H9 (cell line): ENCODE data around the gene ATP6V0E1. TPM values are rescaled to one million over a fixed set of nuclear protein-coding genes. Genes with fewer than 3 reads are reported as not detected.

Source experiments
- DNase-seq: peaks from one replicate; pipeline ENCODE4 v3.0.0-alpha.2; 2017
- H2AFZ ChIP-seq: one replicate; pipeline ENCODE4 v1.6.1; 2013; ENCODE audit warnings: mild to moderate bottlenecking, low read length, control low read depth, moderate library complexity
- H2AK5ac ChIP-seq: 2 replicates; pipeline ENCODE4 v1.6.1; 2013; ENCODE audit warnings: low read length, control low read depth, mixed read lengths; ENCODE audit not compliant: insufficient read length
- H2BK120ac ChIP-seq: one replicate; pipeline ENCODE4 v1.6.1; 2013; ENCODE audit warnings: low read depth, mild to moderate bottlenecking, low read length, control low read depth, inconsistent platforms; ENCODE audit not compliant: poor library complexity, severe bottlenecking
- H2BK12ac ChIP-seq: 2 replicates; pipeline ENCODE4 v1.6.1; 2013; ENCODE audit warnings: low read length, control low read depth, mixed read lengths, low read depth; ENCODE audit not compliant: insufficient read length
- H2BK15ac ChIP-seq: 2 replicates; pipeline ENCODE4 v1.6.1; 2013; ENCODE audit warnings: low read depth, low read length, control low read depth
- H2BK20ac ChIP-seq: one replicate; pipeline ENCODE4 v1.6.1; 2013; ENCODE audit warnings: low read depth, mild to moderate bottlenecking, low read length, control low read depth, inconsistent platforms; ENCODE audit not compliant: poor library complexity, severe bottlenecking
- H2BK5ac ChIP-seq: 2 replicates; pipeline ENCODE4 v1.6.1; 2013; ENCODE audit warnings: low read length, control low read depth, mixed read lengths; ENCODE audit not compliant: insufficient read length
- H3K14ac ChIP-seq: 2 replicates; pipeline ENCODE4 v1.6.1; 2013; ENCODE audit warnings: low read length, control low read depth; ENCODE audit not compliant: insufficient read depth
- H3K18ac ChIP-seq: 2 replicates; pipeline ENCODE4 v1.6.1; 2013; ENCODE audit warnings: low read depth, mild to moderate bottlenecking, mixed read lengths, low read length, control low read depth; ENCODE audit not compliant: insufficient read length
- H3K23ac ChIP-seq: 2 replicates; pipeline ENCODE4 v1.6.1; 2013; ENCODE audit warnings: low read length, control low read depth, mixed read lengths, low read depth; ENCODE audit not compliant: insufficient read length
- H3K23me2 ChIP-seq: 2 replicates; pipeline ENCODE4 v1.6.1; 2013; ENCODE audit warnings: low read depth, mild to moderate bottlenecking, mixed read lengths, low read length, control low read depth; ENCODE audit not compliant: insufficient read length, poor library complexity, severe bottlenecking
- H3K27ac ChIP-seq: 2 replicates; pipeline ENCODE4 v1.5.1; 2013; ENCODE audit warnings: low read length, control low read depth, mixed read lengths, low read depth; ENCODE audit not compliant: insufficient read length
- H3K27me3 ChIP-seq: 2 replicates; pipeline ENCODE4 v1.6.1; 2013; ENCODE audit warnings: low read length, control low read depth, inconsistent platforms; ENCODE audit not compliant: insufficient read depth
- H3K4ac ChIP-seq: 2 replicates; pipeline ENCODE4 v1.6.1; 2013; ENCODE audit warnings: low read depth, mild to moderate bottlenecking, control low read depth, inconsistent platforms, low read length, moderate library complexity
- H3K4me1 ChIP-seq: 2 replicates; pipeline ENCODE4 v1.6.1; 2013; ENCODE audit warnings: low read length, control low read depth, inconsistent platforms; ENCODE audit not compliant: insufficient read depth
- H3K4me2 ChIP-seq: 2 replicates; pipeline ENCODE4 v1.6.1; 2013; ENCODE audit warnings: low read length, control low read depth, mixed read lengths; ENCODE audit not compliant: insufficient read length, insufficient read depth
- H3K56ac ChIP-seq: 2 replicates; pipeline ENCODE4 v1.6.1; 2013; ENCODE audit warnings: low read depth, mild to moderate bottlenecking, mixed read lengths, low read length, control low read depth; ENCODE audit not compliant: insufficient read length
- H3K79me1 ChIP-seq: 2 replicates; pipeline ENCODE4 v1.6.1; 2013; ENCODE audit warnings: low read depth, mild to moderate bottlenecking, moderate library complexity, low read length, control low read depth, inconsistent platforms; ENCODE audit not compliant: insufficient read depth, poor library complexity, severe bottlenecking
- H3K79me2 ChIP-seq: 2 replicates; pipeline ENCODE4 v1.6.1; 2013; ENCODE audit warnings: low read length, control low read depth, inconsistent platforms; ENCODE audit not compliant: insufficient read depth
- H3K9ac ChIP-seq: 2 replicates; pipeline ENCODE4 v1.6.1; 2013; ENCODE audit warnings: low read length, control low read depth, mixed read lengths; ENCODE audit not compliant: insufficient read length; ENCODE audit errors: extremely low read depth
- H3K9me3 ChIP-seq: one replicate; pipeline ENCODE4 v1.6.1; 2013; ENCODE audit warnings: low read depth, low read length, inconsistent platforms; ENCODE audit not compliant: control insufficient read depth
- H3T11ph ChIP-seq: one replicate; pipeline ENCODE4 v1.6.1; 2013; ENCODE audit warnings: mild to moderate bottlenecking, low read length, control low read depth, inconsistent platforms
- H4K20me1 ChIP-seq: one replicate; pipeline ENCODE4 v1.6.1; 2013; ENCODE audit not compliant: control insufficient read depth, insufficient read length, insufficient read depth
- H4K5ac ChIP-seq: 2 replicates; pipeline ENCODE4 v1.6.1; 2013; ENCODE audit warnings: low read depth, mild to moderate bottlenecking, mixed read lengths, low read length, control low read depth; ENCODE audit not compliant: insufficient read length
- H4K8ac ChIP-seq: replicated peaks from 2 replicates; pipeline ENCODE4 v1.6.1; 2013; ENCODE audit warnings: low read length, control low read depth, mixed read lengths, low read depth; ENCODE audit not compliant: insufficient read length
- H4K91ac ChIP-seq: 2 replicates; pipeline ENCODE4 v1.6.1; 2013; ENCODE audit warnings: low read depth, mild to moderate bottlenecking, moderate library complexity, mixed read lengths, low read length, control low read depth; ENCODE audit not compliant: insufficient read length
- H3K27ac Mint-ChIP-seq, 3 experiments: 2 replicates in 2 of 3; 3 replicates in 1 of 3; pipeline ENCODE4 v1.8.0; 2020 to 2021; ENCODE audit warnings: mixed read lengths in 3 of 3, mild to moderate bottlenecking in 1 of 3, moderate library complexity in 1 of 3
- H3K27me3 Mint-ChIP-seq: 2 replicates; pipeline ENCODE4 v1.8.0; 2021; ENCODE audit warnings: low read depth, mild to moderate bottlenecking, moderate library complexity, mixed read lengths
- H3K36me3 Mint-ChIP-seq, 3 experiments: 2 replicates in 2 of 3; 3 replicates in 1 of 3; pipeline ENCODE4 v1.8.0; 2020 to 2021; ENCODE audit warnings: low read depth in 3 of 3, mixed read lengths in 3 of 3; ENCODE audit not compliant: insufficient read depth in 1 of 3
- H3K4me1 Mint-ChIP-seq, 2 experiments: 2 replicates each; pipeline ENCODE4 v1.8.0; 2020; ENCODE audit warnings: mixed read lengths in 2 of 2
- H3K4me3 Mint-ChIP-seq, 2 experiments: 2 replicates in 1 of 2; 3 replicates in 1 of 2; pipeline ENCODE4 v1.8.0; 2020 to 2021; ENCODE audit warnings: mild to moderate bottlenecking in 2 of 2, mixed read lengths in 2 of 2, moderate library complexity in 1 of 2
- H3K9me3 Mint-ChIP-seq, 2 experiments: 2 replicates in 1 of 2; 3 replicates in 1 of 2; pipeline ENCODE4 v1.8.0; 2020; ENCODE audit warnings: mild to moderate bottlenecking in 2 of 2, mixed read lengths in 2 of 2, moderate library complexity in 1 of 2
- WGBS: extraction: QIAGEN DNeasy Blood & Tissue Kit; methylation state at CpG from one replicate; pipeline ENCODE4 v1.1.7; 2013; ENCODE audit warnings: missing lambda C conversion rate, low lambda C conversion rate, mixed read lengths; ENCODE audit not compliant: insufficient read length; ENCODE audit errors: extremely low coverage; 5-methylcytosine and 5-hydroxymethylcytosine counted together
- total RNA-seq: library from RNA; stranded (reverse); gene quantifications from 2 replicates; pipeline ENCODE4 v1.2.1, GENCODE V29; 2021
- TF ChIP-seq, protein P1 (sequence below): fragments of 200-600 bp; sonication (generic); conservative IDR thresholded peaks from 3 replicates; pipeline ENCODE4 v1.8.0; 2021; ENCODE audit warnings: antibody characterized with exemption, mild to moderate bottlenecking

ATP6V0E1 gene
- total RNA-seq, 1 experiment from 2014 or later, result 101 TPM

- Histone ChIP-seq H3K23me2 (no peaks in the 10 kb centered on the region), H3K9ac (no peak overlapping the region), H3K9me3 (no peaks in the 10 kb centered on the region), H2AFZ (no peak overlapping the region), H3T11ph (no peak overlapping the region), H3K14ac (no peak overlapping the region), H2BK20ac (no peak overlapping the region), H3K56ac (no peak overlapping the region), H3K23ac (no peak overlapping the region), H3K27ac (no peak overlapping the region), H3K4me1 (peaks cover under 1% of the 10 kb centered on the region; the same call in 1 of the 2 replicates), H2BK5ac (no peak overlapping the region), H4K20me1 (no peaks in the 10 kb centered on the region), H3K27me3 (no peaks in the 10 kb centered on the region), H3K4ac (no peak overlapping the region), H3K18ac (no peak overlapping the region), H4K8ac (no peak overlapping the region), H3K4me2 (no peak overlapping the region), H4K5ac (no peak overlapping the region), H4K91ac (no peak overlapping the region), H2BK15ac (no peak overlapping the region), H3K79me1 (no peaks in the 10 kb centered on the region), H2BK120ac (no peak overlapping the region), H2AK5ac (no peak overlapping the region), H2BK12ac (no peak overlapping the region), H3K79me2 (peaks cover 5% of the 10 kb centered on the region; the same call in 1 of the 2 replicates)
- Mint-ChIP-seq H3K27ac (peak overlapping the region in 1 of 3 experiments; percentile 13; a peak in 1 of 7 replicates), H3K27me3 (no peaks in the 10 kb centered on the region), H3K4me3 (no peak overlapping the region), H3K36me3 (no peaks in the 10 kb centered on the region; a peak in 1 of 7 replicates), H3K9me3 (no peaks in the 10 kb centered on the region), H3K4me1 (peaks cover 9 to 11% of the 10 kb centered on the region in 2 experiments)
- WGBS, result no CpG with 5 or more reads among the region's 11 CpGs
- TF ChIP-seq, protein P1, sequence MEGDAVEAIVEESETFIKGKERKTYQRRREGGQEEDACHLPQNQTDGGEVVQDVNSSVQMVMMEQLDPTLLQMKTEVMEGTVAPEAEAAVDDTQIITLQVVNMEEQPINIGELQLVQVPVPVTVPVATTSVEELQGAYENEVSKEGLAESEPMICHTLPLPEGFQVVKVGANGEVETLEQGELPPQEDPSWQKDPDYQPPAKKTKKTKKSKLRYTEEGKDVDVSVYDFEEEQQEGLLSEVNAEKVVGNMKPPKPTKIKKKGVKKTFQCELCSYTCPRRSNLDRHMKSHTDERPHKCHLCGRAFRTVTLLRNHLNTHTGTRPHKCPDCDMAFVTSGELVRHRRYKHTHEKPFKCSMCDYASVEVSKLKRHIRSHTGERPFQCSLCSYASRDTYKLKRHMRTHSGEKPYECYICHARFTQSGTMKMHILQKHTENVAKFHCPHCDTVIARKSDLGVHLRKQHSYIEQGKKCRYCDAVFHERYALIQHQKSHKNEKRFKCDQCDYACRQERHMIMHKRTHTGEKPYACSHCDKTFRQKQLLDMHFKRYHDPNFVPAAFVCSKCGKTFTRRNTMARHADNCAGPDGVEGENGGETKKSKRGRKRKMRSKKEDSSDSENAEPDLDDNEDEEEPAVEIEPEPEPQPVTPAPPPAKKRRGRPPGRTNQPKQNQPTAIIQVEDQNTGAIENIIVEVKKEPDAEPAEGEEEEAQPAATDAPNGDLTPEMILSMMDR, result peak; percentile 62
- DNase-seq, result peak; percentile 69
Measured at GRCh38 chr5:173010547-173011464, 27.2 kb downstream of the ATP6V0E1 start.
